Left cardiac atrium (tissue), 4 donors: ENCODE data around the gene MTCL3.

Source experiments
- ATAC-seq, 2 donors: fragments of 200-7000 bp; cut with Tn5 transposase; one replicate each; pipeline ENCODE4 v1.9.1; 2020; ENCODE audit warnings: mild to moderate bottlenecking in 2 of 2, moderate library complexity in 2 of 2
- DNase-seq: peaks from one replicate; pipeline ENCODE4 v3.0.0-alpha.2; 2020
- intact Hi-C, 2 donors: fragments of 100-400 bp; cut with DNase I; formaldehyde crosslinking; loops; one replicate each; pipeline versions ENCODE4 v1.14.1 to v1.15.1; 2022 to 2023
- donor health status: DM: no; HTN: yes; CAD: no.
- donor health status: DM: no; HTN: yes; CAD: no; lungs with severe emphysema.
- donor health status: DM: yes; HTN: yes; CAD: no.
- donor health status: Dilated cardiomyopathy.

Gene MTCL3

GRCh38 chr6:127518710-127519468 is at the start of gene MTCL3:
TSS of gene MTCL3 (minus strand) at chr6:127519335.
- no peak for DNase-seq
- ATAC-seq: no peak
- intact Hi-C loops: no loop called here

GRCh38 chr6:127567476-127567875 is 48.3 kb upstream of the MTCL3 start:
- no peak for ATAC-seq
- DNase-seq: no peak
- intact Hi-C loops: no loop called here

- DNase-seq (no peak), ATAC-seq (no peak)
- intact Hi-C loops: no loop called here
These were observed 47.5 kb upstream of the MTCL3 start for GRCh38 chr6:127566651-127567050.

- ATAC-seq: no peak
- intact Hi-C loops: no loop called here
- DNase-seq: no peak
These were observed 47.0 kb upstream of the MTCL3 start for GRCh38 chr6:127566119-127566518.

- DNase-seq: no peak
- ATAC-seq: no peak
- intact Hi-C loops: no loop called here
These were observed 45.6 kb upstream of the MTCL3 start for GRCh38 chr6:127564761-127565160.

- intact Hi-C loops: no loop called here
- ATAC-seq (no peak), DNase-seq (no peak)
These were observed 42.5 kb upstream of the MTCL3 start for GRCh38 chr6:127561660-127562059.

- DNase-seq: no peak
- peak in 1 of 2 donors; percentile 53 for ATAC-seq
- intact Hi-C loops: no loop called here
These were observed 35.4 kb upstream of the MTCL3 start for GRCh38 chr6:127554435-127555006.

GRCh38 chr6:127550403-127550802 is 31.3 kb upstream of the MTCL3 start:
- intact Hi-C loops: no loop called here
- no peak for DNase-seq
- peak in 1 of 2 donors; percentile 70 for ATAC-seq

GRCh38 chr6:127547904-127548649 is 28.9 kb upstream of the MTCL3 start:
- intact Hi-C loops: loop anchor here (10.0 kb wide), 2 partner anchors 83 to 363 kb away; no protein-coding TSS in a partner anchor
- DNase-seq (no peak), ATAC-seq (no peak)

GRCh38 chr6:127547215-127547614 is 28.1 kb upstream of the MTCL3 start:
- no peak for ATAC-seq
- DNase-seq: no peak
- intact Hi-C loops: loop anchor here (10.0 kb wide), 2 partner anchors 82 to 362 kb away; no protein-coding TSS in a partner anchor

- intact Hi-C loops: loop anchor here in 1 of 2 donors (5.0 kb wide), 1 partner anchor 237 kb away; no protein-coding TSS in a partner anchor
- DNase-seq (no peak), ATAC-seq (no peak)
These were observed 20.1 kb upstream of the MTCL3 start for GRCh38 chr6:127539272-127539671.

GRCh38 chr6:127538750-127539264 is 19.7 kb upstream of the MTCL3 start:
- DNase-seq (no peak), ATAC-seq (no peak)
- intact Hi-C loops: loop anchor here in 1 of 2 donors (5.0 kb wide), 1 partner anchor 237 kb away; no protein-coding TSS in a partner anchor

GRCh38 chr6:127533736-127534135 is 14.6 kb upstream of the MTCL3 start:
- intact Hi-C loops: no loop called here
- no peak for DNase-seq
- no peak for ATAC-seq

GRCh38 chr6:127533011-127533410 is 13.9 kb upstream of the MTCL3 start:
- intact Hi-C loops: no loop called here
- DNase-seq (no peak), ATAC-seq (no peak)

- intact Hi-C loops: no loop called here
- no peak for ATAC-seq
These were observed 3.6 kb upstream of the MTCL3 start for GRCh38 chr6:127522714-127523113.

GRCh38 chr6:127520066-127520465 is 931 bp upstream of the MTCL3 start:
- DNase-seq: no peak
- intact Hi-C loops: no loop called here
- no peak for ATAC-seq

More at GRCh38 chr6:127522714-127523113, 3.6 kb upstream of the MTCL3 start:
- no peak for DNase-seq

GRCh38 chr6:127519469-127519785 is 292 bp upstream of the MTCL3 start:
- DNase-seq (no peak), ATAC-seq (no peak)
- intact Hi-C loops: no loop called here

- DNase-seq: no peak
- intact Hi-C loops: no loop called here
- no peak for ATAC-seq
These were observed 885 bp downstream of the MTCL3 start for GRCh38 chr6:127518191-127518709.

GRCh38 chr6:127517693-127518092 is 1.4 kb downstream of the MTCL3 start:
- DNase-seq (no peak), ATAC-seq (no peak)
- intact Hi-C loops: no loop called here
